MCF 10A (cell line): Measurements from ENCODE around the gene CNGA4. TPM values are rescaled to one million over a fixed set of nuclear protein-coding genes. Genes with fewer than 3 reads are reported as not detected.

Experiments used
- BruUV-seq: library from RNA; stranded (reverse); fragments of 400-500 nt; replicated peaks from 2 replicates; lab custom pipeline; 2021; lab: Mats Ljungman, UMichigan
- CTCF ChIA-PET: fragments of 300-600 bp; sonication (Branson Sonifier 250); formaldehyde crosslinking; extraction: SDS; loops from one replicate; lab custom pipeline; 2021; ENCODE audit warnings: antibody characterized with exemption, inconsistent platforms; lab: Yijun Ruan, JAX
- POLR2A ChIA-PET: fragments of 300-600, 350-650 bp; sonication (Branson Sonifier 250); formaldehyde crosslinking; extraction: SDS; loops from one replicate; lab custom pipeline; 2020; ENCODE audit warnings: antibody characterized with exemption, inconsistent platforms; lab: Yijun Ruan, JAX
- DNase-seq: peaks from one replicate; pipeline ENCODE4 v3.0.0-alpha.2; 2018; ENCODE audit not compliant: unreplicated experiment
- H3K27ac Mint-ChIP-seq: one replicate; pipeline ENCODE4 v1.8.0; 2022; ENCODE audit warnings: mild to moderate bottlenecking, low read depth, mixed read lengths; ENCODE audit not compliant: unreplicated experiment
- H3K27me3 Mint-ChIP-seq: one replicate; pipeline ENCODE4 v1.8.0; 2022; ENCODE audit warnings: mixed read lengths; ENCODE audit not compliant: insufficient read depth, unreplicated experiment
- H3K36me3 Mint-ChIP-seq: one replicate; pipeline ENCODE4 v1.8.0; 2022; ENCODE audit warnings: mild to moderate bottlenecking, moderate library complexity, mixed read lengths; ENCODE audit not compliant: insufficient read depth, unreplicated experiment
- H3K4me1 Mint-ChIP-seq: one replicate; pipeline ENCODE4 v1.8.0; 2022; ENCODE audit warnings: mixed read lengths; ENCODE audit not compliant: insufficient read depth, unreplicated experiment
- H3K4me3 Mint-ChIP-seq: one replicate; pipeline ENCODE4 v1.8.0; 2022; ENCODE audit warnings: mild to moderate bottlenecking, moderate library complexity, mixed read lengths; ENCODE audit not compliant: unreplicated experiment
- H3K9me3 Mint-ChIP-seq: one replicate; pipeline ENCODE4 v1.8.0; 2022; ENCODE audit warnings: mixed read lengths; ENCODE audit not compliant: unreplicated experiment
- intact Hi-C: fragments of 100-400 bp; cut with micrococcal nuclease; formaldehyde crosslinking; loops from 2 replicates; pipeline ENCODE4 v1.14.1; 2022
- total RNA-seq: library from RNA; stranded (reverse); gene quantifications from 2 replicates; pipeline ENCODE4 v1.2.3, GENCODE V29; 2022
- TF ChIP-seq, protein P1 (sequence below): fragments of 200-600 bp; IDR thresholded peaks from one replicate; pipeline ENCODE4 v1.8.0; 2022; ENCODE audit warnings: antibody characterized with exemption, mild to moderate bottlenecking; ENCODE audit not compliant: unreplicated experiment

CNGA4 gene
- total RNA-seq, 1 experiment from 2014 or later, result not detected

- Mint-ChIP-seq H3K27me3 (no peaks in the 10 kb centered on the region), H3K9me3 (no peaks in the 10 kb centered on the region), H3K4me3 (no peak overlapping the region), H3K36me3 (peaks cover 37% of the 10 kb centered on the region), H3K27ac (no peak overlapping the region), H3K4me1 (peaks cover 4% of the 10 kb centered on the region)
- intact Hi-C loops, result no loop called here
- TF ChIP-seq, protein P1, sequence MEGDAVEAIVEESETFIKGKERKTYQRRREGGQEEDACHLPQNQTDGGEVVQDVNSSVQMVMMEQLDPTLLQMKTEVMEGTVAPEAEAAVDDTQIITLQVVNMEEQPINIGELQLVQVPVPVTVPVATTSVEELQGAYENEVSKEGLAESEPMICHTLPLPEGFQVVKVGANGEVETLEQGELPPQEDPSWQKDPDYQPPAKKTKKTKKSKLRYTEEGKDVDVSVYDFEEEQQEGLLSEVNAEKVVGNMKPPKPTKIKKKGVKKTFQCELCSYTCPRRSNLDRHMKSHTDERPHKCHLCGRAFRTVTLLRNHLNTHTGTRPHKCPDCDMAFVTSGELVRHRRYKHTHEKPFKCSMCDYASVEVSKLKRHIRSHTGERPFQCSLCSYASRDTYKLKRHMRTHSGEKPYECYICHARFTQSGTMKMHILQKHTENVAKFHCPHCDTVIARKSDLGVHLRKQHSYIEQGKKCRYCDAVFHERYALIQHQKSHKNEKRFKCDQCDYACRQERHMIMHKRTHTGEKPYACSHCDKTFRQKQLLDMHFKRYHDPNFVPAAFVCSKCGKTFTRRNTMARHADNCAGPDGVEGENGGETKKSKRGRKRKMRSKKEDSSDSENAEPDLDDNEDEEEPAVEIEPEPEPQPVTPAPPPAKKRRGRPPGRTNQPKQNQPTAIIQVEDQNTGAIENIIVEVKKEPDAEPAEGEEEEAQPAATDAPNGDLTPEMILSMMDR, result no peak
- no peak for DNase-seq
- CTCF ChIA-PET, result interaction anchor here (0.6 to 1.8 kb wide), 5 partner anchors 43 to 183 kb away, joined by 3 to 10 read pairs (median 4); no protein-coding TSS in a partner anchor
- POLR2A ChIA-PET, result no interaction called here
- BruUV-seq, result no TSS peak
Observed at GRCh38 chr11:6206456-6207180, 32.3 kb upstream of the CNGA4 start.

GRCh38 chr11:6209801-6210200, 29.1 kb upstream of the CNGA4 start:
- Mint-ChIP-seq H3K36me3 (peaks cover 37% of the 10 kb centered on the region), H3K27ac (no peak overlapping the region), H3K27me3 (no peaks in the 10 kb centered on the region), H3K4me1 (peaks cover 4% of the 10 kb centered on the region), H3K9me3 (no peaks in the 10 kb centered on the region), H3K4me3 (no peak overlapping the region)
- ChIA-PET POLR2A (no interaction called here), CTCF (no interaction called here)
- TF ChIP-seq, protein P1, result no peak
- no peak for DNase-seq
- intact Hi-C loops, result no loop called here
- no TSS peak for BruUV-seq

DNA sequence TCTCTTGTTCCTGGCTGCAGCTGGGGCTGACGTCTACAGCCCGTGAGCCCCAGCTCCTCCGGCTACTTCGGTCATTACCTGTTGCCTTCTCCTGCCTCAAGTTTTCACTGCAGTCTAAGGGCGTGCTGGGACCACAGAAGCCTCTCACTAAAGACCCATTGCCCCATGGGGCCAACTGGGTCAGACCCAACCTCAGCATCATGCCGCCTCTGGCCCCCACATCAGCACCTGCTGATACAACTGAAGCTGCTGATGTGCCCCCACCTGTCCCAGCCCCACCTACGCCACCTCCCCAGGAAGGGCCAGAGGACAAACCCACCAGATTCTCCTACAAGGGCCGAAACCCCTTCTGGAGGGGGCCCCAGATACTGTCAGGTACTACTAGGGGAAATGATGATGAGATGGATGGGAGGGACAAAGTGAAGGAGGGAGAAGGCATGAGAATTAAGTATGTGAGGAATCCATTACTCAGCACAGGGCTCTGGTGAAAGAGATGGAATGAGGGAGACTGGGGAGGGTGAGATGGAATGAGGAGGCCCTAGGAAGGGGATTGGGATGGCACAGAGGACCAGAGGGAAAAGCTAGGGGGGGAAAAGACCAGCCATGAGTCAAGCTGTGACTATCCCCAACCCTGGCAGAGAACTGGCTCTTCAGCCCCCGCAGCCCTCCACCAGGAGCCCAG, 28.5 kb upstream of the CNGA4 start:
- intact Hi-C loops, result no loop called here
- no peaks in the 10 kb centered on the region for H3K27me3 Mint-ChIP-seq
- peaks cover 37% of the 10 kb centered on the region for H3K36me3 Mint-ChIP-seq
- no peak for DNase-seq
- no peaks in the 10 kb centered on the region for H3K9me3 Mint-ChIP-seq
- no TSS peak for BruUV-seq
- no peaks in the 10 kb centered on the region for H3K4me1 Mint-ChIP-seq
- ChIA-PET POLR2A (no interaction called here), CTCF (no interaction called here)
- TF ChIP-seq, protein P1, result no peak
- no peak overlapping the region for H3K27ac Mint-ChIP-seq
- no peak overlapping the region for H3K4me3 Mint-ChIP-seq

- Mint-ChIP-seq H3K27ac (no peak overlapping the region), H3K4me1 (peaks cover 7% of the 10 kb centered on the region), H3K9me3 (no peaks in the 10 kb centered on the region), H3K36me3 (peaks cover 33% of the 10 kb centered on the region), H3K27me3 (no peaks in the 10 kb centered on the region), H3K4me3 (no peak overlapping the region)
- TF ChIP-seq, protein P1, result no peak
- CTCF ChIA-PET, result interaction anchor here (1.2 to 2.1 kb wide), 3 partner anchors 37 to 101 kb away, joined by 5 to 10 read pairs (median 6); no protein-coding TSS in a partner anchor
- POLR2A ChIA-PET, result no interaction called here
- no peak for DNase-seq
- intact Hi-C loops, result no loop called here
- BruUV-seq, result no TSS peak
Observed at GRCh38 chr11:6214530-6214929, 24.4 kb upstream of the CNGA4 start.
